Measurements from ENCODE around the gene LMOD1. TPM values are rescaled to one million over a fixed set of nuclear protein-coding genes. Genes with fewer than 3 reads are reported as not detected.
A peak's percentile ranks its signal among the peaks of the same experiment; 100 is the strongest.

The LMOD1 gene
- total and polyA plus RNA-seq, 2 of the 8 experiments (the other 6 are each of a cell fraction or from before 2014, with no cell fraction given), result 0.77 to 1.4 TPM

DNA sequence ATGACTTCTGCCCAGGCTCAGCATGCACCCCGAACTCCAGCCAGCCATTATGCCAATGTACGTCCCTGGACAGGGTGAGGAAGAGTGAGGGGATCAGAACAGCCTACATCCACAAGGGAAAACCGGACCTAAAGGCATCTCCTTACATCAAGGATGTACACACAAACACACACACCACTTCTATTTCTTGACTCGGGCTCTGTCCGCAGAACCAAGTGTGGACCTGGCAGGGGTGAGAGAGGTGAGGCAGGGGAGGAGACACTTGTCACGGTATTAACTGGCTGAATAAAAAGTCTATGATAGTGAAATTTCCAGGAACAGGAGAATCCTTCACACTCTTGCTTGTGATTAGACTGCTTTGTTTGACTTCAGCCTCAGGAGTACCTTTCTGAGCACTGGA is 2.3 kb downstream of the LMOD1 start:
- Histone ChIP-seq H2BK15ac (ENCODE audit: low read length) (peak overlapping the region; percentile 63; the same call in 1 of the 2 replicates), H2AFZ (ENCODE audit: low read length) (no peak overlapping the region), H3K23ac (ENCODE audit: insufficient read length) (no peak overlapping the region), H3K36me3 (ENCODE audit: control insufficient read depth in 2 of 4, insufficient read depth in 4 of 4, low read length in 3 of 4) (no peaks in the 10 kb centered on the region; a peak in 1 of 8 replicates), H3K4me2 (ENCODE audit: insufficient read depth in 1 of 2, low read depth in 2 of 2, low read length in 2 of 2) (no peak overlapping the region), H3K14ac (ENCODE audit: insufficient read length) (no peak overlapping the region), H3K56ac (replicated peaks; ENCODE audit: insufficient read length, low read depth, low read length) (no peak overlapping the region), H3K9ac (replicated peaks in 1 of 4; ENCODE audit: extremely low read depth in 1 of 4, low read depth in 3 of 4, low read length in 3 of 4) (no peak overlapping the region), H3K4me1 (replicated peaks in 1 of 4; ENCODE audit: control insufficient read depth in 3 of 4, insufficient read depth in 4 of 4, low read length in 3 of 4) (peaks cover 7 to 19% (median 10%) of the 10 kb centered on the region in 4 experiments), H4K5ac (ENCODE audit: insufficient read length, low read depth, low read length) (no peak overlapping the region), H2BK12ac (ENCODE audit: low read depth, low read length) (peak overlapping the region; percentile 52; the same call in 1 of the 2 replicates), H3K4ac (replicated peaks; ENCODE audit: insufficient read length, low read depth, low read length) (no peak overlapping the region), H3K4me3 (ENCODE audit: extremely low read depth in 1 of 4, insufficient read depth in 2 of 4, low read depth in 3 of 4, low read length in 4 of 4) (no peak overlapping the region), H3K27ac (ENCODE audit: low read depth, low read length) (no peak overlapping the region), H2BK20ac (ENCODE audit: low read length) (no peak overlapping the region), H3K18ac (ENCODE audit: extremely low read depth, low read length) (no peak overlapping the region), H3K27me3 (replicated peaks in 1 of 4; ENCODE audit: control insufficient read depth in 3 of 4, extremely low read depth in 1 of 4, insufficient read depth in 3 of 4, low read length in 3 of 4) (peaks cover 0 to 15% (median 13%) of the 10 kb centered on the region in 4 experiments; a peak in 6 of 7 replicates), H2BK120ac (replicated peaks; ENCODE audit: low read depth, low read length) (no peak overlapping the region), H2BK5ac (ENCODE audit: low read depth, low read length) (peak overlapping the region; percentile 28; the same call in 1 of the 2 replicates), H3K79me1 (ENCODE audit: low read depth, low read length) (no peaks in the 10 kb centered on the region), H4K91ac (replicated peaks; ENCODE audit: insufficient read length, low read length) (no peak overlapping the region), H4K8ac (ENCODE audit: extremely low read depth, insufficient read depth, low read length) (no peak overlapping the region), H3K79me2 (ENCODE audit: control insufficient read depth in 1 of 2, insufficient read depth in 2 of 2, low read length in 2 of 2) (no peaks in the 10 kb centered on the region), H4K20me1 (replicated peaks in 1 of 2; ENCODE audit: control insufficient read depth in 1 of 2, insufficient read depth in 2 of 2, low read length in 2 of 2) (no peaks in the 10 kb centered on the region), H3K9me3 (ENCODE audit: insufficient read depth in 2 of 2, low read depth in 1 of 2, low read length in 1 of 2) (no peaks in the 10 kb centered on the region), H3K23me2 (ENCODE audit: low read depth, low read length) (peaks cover 8% of the 10 kb centered on the region), H2AK5ac (ENCODE audit: low read depth, low read length) (peak overlapping the region; percentile 87; the same call in 1 of the 2 replicates)
- ChIA-PET POLR2A (ENCODE audit: partially characterized antibody) (interaction anchor here (2.0 to 3.4 kb wide), 4 partner anchors 12 to 65 kb away, joined by 5 to 27 read pairs (median 12); partner anchors contain the start of gene TIMM17A), CTCF (ENCODE audit: partially characterized antibody) (interaction anchor here (0.7 to 8.4 kb wide), 14 partner anchors 10 to 222 kb away, joined by 3 to 145 read pairs (median 8); partner anchors contain the start of gene TIMM17A)
- no peak for DNase-seq (ENCODE audit: low read depth in 1 of 2, low spot score in 2 of 2)
- WGBS, 2 experiments (ENCODE audit: extremely low coverage in 1 of 2, insufficient coverage in 1 of 2, insufficient read length in 1 of 2, insufficient replicate concordance in 2 of 2, low coverage in 1 of 2, low lambda C conversion rate in 2 of 2, missing lambda C conversion rate in 1 of 2), result 88% methylated on average over 6 of the region's 6 CpGs; no CpG with 5 or more reads in 1 of the 2 experiments
- TF ChIP-seq BACH1 (IDR thresholded peaks at IDR 0.05; ENCODE audit: low read length) (no peak), RFX5 (IDR thresholded peaks at IDR 0.05; ENCODE audit: borderline replicate concordance, low read depth, low read length) (no peak), HDAC6 (IDR thresholded peaks at IDR 0.05; ENCODE audit: low read depth, low read length) (no peak), EZH2 (IDR thresholded peaks at IDR 0.05; ENCODE audit: low read depth, low read length, severe bottlenecking) (no peak), CHD2 (IDR thresholded peaks at IDR 0.05; ENCODE audit: low read length) (no peak), RAD21 (IDR thresholded peaks at IDR 0.05 in 1 of 2, conservative IDR thresholded peaks at IDR 0.05 in 1 of 2; ENCODE audit: low read depth in 2 of 2, low read length in 2 of 2) (no peak), MAFK (IDR thresholded peaks at IDR 0.05; ENCODE audit: low read depth, low read length) (no peak), NRF1 (IDR thresholded peaks at IDR 0.05; ENCODE audit: low read depth, low read length) (no peak), RXRA (IDR thresholded peaks at IDR 0.05; ENCODE audit: insufficient read depth, low read depth, low read length) (no peak)
- TF ChIP-seq, protein P1, sequence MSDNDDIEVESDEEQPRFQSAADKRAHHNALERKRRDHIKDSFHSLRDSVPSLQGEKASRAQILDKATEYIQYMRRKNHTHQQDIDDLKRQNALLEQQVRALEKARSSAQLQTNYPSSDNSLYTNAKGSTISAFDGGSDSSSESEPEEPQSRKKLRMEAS (IDR thresholded peaks at IDR 0.05), result no peak
- TF ChIP-seq, protein P2, sequence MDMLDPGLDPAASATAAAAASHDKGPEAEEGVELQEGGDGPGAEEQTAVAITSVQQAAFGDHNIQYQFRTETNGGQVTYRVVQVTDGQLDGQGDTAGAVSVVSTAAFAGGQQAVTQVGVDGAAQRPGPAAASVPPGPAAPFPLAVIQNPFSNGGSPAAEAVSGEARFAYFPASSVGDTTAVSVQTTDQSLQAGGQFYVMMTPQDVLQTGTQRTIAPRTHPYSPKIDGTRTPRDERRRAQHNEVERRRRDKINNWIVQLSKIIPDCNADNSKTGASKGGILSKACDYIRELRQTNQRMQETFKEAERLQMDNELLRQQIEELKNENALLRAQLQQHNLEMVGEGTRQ (IDR thresholded peaks at IDR 0.05; ENCODE audit: low read length), result no peak
- no peak for FAIRE-seq
